DMS153 treated with DMSO at 0.1 percent for 48 hours (cell line): ENCODE data around the gene EIF2S2.

Source experiments
- DNase-seq: peaks from one replicate; lab custom pipeline; 2025; ENCODE audit not compliant: unreplicated experiment; lab: John Stamatoyannopoulos, UW

Gene EIF2S2

DNA sequence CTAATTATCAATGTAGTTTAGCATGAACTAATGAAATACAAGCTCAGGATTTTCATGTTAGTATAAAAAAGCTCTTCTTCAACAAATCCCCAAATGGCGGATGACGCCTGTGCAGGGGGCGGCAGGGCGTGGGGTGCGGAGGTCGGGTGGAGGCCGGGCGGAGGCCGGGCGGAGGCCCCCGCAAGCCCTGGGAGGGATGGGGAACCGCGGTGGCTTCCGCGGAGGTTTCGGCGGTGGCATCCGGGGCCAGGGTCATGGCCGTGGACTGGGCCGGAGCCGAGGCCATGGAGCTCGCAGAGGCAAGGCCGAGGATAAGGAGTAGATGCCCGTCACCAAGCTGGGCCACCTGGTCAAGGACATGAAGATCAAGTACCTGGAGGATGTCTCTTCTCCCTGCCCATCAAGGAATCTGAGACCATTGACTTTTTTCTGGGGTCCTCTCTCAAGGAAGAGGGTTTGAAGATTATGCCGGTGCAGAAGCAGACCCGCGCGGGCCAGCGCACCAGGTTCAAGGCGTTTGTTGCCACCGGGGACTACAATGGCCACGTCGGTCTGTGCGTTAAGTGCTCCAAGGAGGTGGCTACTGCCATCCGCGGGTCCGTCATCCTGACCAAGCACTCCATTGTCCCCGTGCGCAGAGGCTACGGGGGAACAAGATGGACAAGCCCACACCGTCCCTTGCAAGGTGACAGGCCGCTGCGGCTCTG is 10.4 kb upstream of the EIF2S2 start:
- no peak for DNase-seq

DNA sequence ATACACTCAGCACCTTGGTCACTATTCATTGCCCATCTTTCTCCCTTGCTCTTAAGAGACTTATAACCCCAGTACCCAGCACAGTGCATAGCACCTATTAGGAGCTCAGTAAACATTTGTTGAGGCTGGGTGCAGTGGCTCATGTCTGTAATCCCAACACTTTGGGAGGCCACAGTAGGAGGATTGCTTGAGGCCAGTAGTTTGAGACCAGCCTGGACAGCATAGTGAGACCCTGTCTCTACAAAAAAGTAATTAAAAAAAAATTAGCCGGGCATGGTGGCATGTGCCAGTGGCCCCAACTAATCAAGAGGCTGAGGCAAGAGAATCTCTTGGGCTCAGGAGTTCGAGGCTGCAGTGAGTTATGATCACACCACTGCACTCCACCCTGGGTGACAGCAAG is 8.2 kb upstream of the EIF2S2 start:
- DNase-seq = no peak

DNA sequence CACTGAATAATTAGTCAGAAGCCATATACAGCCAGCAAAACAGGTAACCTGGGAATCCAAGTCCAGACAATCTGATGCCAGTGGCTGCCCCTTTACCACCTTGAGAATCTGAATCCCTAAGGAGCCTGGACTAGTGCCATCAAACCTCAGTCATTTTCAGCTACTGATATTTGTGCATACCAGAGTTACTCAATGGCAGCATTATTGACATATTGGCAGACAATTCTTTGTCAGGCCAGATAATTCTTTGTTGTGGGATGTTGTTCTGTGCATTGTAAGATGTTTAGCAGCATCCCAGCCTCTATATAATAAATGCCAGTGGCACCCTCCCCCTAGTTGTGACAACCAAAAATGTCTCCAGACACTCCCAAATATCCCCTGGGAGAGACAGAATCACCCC is 3.2 kb upstream of the EIF2S2 start:
- DNase-seq = no peak

DNA sequence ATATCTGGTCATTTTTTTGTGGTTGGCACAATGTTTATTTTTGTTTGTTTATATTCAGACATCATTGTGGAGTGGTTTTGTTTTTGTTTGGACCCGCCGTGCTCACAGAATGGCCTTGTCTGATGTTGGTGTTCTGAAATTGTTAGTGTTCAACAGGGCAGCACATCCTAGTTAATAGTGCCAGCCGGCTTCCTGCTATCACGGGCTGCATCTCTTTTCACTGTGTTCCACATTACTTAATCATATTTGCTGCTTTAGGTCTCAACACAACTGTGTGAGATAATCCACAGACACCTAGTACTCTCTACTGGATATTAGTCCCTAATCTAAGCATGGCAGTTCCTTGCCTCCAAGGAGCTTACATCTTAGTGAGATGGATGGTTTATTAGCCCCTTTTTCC is 2.8 kb upstream of the EIF2S2 start:
- no peak for DNase-seq

DNA sequence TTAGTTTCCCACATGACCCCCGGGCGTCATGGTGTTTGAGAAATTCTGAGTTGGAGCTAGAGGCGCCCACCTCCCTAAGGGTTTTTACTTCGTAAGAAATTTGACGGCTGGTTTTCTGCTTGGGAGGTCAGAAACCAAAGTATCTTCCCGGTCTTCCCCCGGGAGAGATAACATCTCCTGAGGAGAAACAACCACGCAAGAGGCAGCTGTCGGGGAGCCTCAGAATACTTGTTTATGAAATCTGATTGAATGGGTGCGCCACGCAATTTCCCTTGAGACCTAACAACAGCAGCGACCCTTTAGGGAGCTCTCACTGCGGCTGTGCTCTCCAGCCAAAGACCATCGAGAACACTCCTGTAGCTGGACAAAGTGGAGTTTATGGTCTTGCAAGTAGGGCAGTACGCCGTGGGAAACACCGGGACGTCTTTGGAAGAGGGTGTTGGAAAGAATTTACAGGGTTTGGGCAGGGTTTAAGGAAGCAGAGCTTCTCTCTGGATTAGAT is 608 bp upstream of the EIF2S2 start:
- DNase-seq = peak; percentile 32

DNA sequence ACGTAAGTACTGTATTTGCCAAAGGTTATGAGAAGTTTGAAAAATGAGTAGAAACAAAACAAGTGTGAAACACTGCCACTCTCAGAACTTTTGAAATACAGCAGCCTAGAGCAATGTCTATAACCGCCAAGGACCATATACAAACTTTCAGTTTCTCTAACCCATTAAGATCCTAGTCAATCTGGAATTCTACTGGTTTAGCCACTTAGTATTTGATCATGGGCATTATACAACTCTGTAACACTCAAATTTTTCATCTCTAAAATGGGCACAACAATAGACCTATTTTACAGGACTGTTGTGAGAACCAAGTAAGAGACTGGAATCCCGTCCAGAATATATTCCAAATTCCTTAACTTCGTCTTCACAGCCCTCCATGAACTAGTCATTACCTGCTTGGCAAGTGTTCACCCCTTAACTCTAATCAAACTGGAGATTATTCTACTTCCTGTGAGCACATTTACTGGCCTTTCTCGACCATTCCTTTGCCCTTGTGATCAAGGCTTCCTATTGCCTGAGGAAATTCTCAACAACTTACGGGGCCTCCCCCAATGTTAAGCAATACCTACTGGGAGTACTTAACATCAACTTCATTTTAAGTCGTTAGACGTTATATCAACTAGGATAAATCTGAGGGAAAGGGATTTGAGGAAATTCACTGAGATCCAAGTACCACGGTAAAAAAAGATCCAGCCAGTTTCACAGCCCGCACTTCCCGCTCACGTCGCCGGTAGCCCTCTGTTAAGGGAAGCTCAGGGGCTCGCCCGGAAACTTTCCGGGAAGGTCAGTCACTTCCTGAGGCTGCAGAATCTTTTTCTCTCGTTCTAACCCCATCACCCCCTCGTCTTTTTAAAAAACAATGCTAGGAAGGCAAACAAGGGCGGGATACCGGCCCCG is 1.1 kb downstream of the EIF2S2 start:
- no peak for DNase-seq

DNA sequence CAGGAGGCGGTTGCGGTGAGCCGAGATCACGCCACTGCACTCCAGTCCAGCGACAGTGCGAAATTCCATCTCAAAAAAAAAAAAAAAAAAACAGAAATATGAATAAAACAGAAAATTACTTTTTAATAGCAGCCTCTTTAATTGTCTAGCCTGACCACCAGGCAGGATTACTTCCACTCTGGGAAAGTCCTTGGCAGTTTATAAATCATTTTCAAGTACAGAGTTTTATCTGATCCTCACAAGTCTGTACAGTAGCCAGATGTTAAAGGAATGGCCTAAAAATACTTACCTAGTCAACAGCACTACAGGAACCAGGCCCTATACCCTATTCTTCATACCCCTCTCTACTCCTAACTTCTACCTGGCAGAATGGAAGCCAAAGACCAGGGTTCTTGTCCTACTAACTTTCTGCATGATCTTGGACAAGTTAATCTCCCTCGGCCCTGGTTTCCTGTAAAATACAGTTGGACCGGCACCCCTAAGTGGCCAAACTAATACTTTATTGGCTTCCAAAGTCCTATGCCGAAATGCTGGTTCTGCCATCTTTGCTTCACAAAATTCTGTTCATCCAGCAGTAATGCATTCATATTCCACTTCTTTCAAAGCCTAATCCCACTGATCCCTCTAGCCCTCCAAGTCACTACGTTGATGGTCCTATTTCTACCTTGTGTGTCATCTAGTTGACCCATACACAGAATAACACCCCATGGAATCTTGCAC is 1.9 kb downstream of the EIF2S2 start:
- DNase-seq = no peak

DNA sequence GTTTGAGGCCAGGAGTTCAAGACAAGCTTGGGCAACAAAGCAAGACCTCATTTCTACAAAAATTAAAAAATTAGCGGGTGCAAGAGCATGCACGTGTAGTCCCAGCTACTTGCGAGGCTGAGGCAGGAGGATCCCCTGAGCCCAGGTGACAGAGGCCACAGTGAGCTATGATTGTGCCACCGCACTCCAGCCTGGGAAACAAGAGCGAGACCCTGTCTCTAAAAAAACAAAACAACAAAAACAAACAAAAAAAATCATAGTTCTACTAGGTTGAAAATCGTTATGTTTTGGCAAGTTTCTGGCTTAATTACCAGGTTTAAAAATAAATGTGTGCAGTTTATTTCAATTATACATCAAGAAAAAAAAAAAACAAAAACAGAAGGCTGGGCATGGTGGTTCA is 2.6 kb downstream of the EIF2S2 start:
- DNase-seq = no peak

DNA sequence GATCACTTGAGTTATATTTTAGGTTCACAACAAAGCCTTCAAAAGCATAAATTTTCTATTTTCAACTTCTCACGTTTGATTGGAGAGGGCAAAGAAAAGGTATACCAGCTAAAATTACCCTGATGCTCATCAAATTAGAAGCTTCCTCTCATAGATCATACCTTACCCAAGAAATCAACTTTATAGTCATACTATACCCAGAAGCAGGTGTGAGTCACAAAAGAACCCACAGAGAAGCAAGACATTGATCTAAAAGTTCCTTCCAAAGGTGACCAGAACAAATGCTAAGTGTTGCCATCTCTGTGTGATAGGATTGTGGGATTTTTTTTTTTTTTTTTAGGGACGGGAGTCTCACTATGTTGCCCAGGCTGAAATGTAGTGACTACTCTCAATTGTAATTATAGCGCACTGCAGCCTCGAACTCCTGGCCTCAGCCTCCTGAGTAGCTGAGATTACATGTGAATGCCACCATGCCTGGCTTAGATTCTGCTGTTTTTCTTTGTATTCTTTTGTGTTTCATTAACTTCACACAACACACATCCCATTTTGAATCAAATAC is 3.3 kb downstream of the EIF2S2 start:
- DNase-seq = no peak

DNA sequence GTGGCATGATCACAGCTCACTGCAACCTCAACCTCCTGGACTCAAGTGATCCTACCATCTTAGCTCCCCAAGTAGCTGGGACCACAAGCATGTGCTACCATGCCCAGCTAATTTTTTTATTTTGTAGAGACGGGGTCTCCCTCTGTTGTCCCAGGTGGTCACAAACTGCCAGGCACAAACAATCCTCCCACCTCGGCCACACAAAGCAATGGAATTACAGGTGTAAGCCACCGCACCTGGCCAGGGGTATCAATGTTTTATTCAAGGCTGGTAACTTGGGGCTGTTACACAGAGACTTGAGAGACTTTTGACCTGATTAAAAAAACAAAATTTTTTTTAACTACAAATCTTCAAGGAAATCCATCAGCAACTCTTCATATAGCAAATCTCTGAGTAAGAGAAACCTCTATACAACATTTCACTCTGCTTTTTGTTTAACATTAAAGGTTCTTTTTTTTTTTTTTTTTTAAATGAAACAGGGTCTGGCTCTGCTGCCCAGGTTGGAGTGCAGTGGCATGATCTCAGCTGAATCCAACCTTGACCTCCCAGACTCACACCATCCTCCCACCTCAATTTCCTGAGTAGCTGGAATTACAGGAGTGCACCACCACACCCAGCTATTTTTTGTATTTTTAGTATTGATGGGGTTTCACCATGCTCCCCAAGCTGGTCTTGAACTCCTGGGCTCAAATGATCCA is 5.9 kb downstream of the EIF2S2 start:
- no peak for DNase-seq

DNA sequence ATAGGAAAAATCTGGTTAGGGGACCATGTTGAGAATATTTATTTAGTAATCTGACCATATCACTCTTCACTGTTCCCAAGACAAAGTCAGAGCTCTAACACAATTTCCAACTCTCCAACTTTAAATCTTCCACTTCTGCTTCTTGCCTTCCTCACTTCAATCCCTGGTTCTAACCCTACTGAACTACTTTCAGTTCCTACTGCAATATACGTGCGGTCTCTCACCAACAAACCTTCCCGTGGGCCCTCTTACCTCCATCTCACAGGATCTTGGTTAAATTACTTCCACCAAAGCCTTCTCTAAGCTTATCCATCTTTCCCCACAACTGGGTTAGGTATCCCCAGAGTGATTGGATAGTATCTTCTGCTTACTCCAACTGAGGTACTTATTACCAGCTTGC is 8.0 kb downstream of the EIF2S2 start:
- no peak for DNase-seq

DNA sequence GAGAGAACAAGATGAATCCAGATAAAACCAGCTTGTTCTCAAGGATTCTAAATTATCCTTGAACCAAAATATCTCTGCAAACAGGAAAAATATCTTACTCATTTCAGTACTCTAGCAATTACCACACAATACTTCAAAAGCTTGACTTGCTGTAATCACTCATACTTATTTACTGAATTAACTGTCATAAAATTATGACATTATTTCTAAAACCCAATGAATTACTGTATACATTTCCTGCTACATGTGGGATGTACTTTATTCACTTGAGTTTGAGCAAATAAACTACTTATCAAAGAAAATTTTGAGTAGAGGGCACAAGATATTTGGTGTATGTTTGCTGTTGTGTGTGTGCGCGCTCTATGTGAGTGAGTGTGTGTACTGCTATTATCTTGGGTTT is 9.7 kb downstream of the EIF2S2 start:
- DNase-seq = no peak

DNA sequence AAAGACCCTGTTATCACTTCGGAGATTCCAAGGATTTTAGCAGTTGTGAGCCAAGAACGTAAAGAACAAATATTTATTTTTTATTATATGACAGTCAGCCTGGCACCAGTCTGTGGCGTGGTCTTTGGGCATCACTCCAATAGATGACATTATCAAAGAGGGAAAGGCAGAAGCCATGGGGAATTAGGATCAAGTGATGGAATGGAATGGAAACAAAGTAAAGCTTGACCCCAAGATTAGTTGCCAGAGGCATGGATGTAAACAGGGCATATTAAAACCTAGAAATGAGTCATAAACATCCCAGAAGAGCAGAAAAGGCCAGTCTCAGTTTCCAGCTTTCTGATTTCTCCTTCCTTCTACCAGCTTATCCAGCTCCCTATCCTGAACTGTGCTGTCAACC is 11.5 kb downstream of the EIF2S2 start:
- DNase-seq = no peak

DNA sequence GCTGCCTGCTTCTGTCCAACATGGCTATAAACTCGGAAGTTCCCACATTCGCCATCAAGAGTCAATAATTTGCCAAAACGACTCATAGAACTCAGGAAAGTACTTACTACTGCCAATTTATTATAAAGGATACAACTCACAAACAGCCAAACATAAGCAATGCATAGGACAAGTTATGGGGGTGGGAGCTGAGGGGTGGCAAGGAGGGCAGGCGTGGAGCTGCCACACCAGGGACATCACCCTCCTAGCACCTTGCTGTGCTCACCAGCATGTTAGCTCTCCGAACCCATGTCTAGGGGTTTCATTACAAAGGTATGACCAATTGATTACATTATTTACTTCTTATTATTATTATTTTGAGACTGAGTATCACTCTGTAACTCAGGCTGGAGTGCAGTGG is 12.4 kb downstream of the EIF2S2 start:
- no peak for DNase-seq

DNA sequence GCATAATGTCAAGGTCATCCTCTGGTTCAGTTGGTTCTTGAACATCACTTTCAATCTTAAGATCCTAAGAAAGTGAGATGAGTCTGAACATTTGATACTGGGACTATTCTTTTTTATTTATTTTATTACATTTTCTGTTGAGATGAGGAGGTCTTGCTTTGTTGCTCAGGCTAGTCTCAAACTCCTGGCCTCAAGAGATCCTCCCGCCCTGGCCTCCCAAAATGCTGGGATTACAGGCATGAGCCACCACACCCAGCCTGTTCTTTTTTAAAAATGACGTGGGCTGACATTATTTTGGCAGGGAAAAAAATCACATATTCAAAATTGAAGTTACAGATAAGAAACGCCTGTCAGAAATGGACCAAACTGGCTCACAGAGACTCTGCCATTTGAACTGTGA is 13.5 kb downstream of the EIF2S2 start:
- DNase-seq = no peak

DNA sequence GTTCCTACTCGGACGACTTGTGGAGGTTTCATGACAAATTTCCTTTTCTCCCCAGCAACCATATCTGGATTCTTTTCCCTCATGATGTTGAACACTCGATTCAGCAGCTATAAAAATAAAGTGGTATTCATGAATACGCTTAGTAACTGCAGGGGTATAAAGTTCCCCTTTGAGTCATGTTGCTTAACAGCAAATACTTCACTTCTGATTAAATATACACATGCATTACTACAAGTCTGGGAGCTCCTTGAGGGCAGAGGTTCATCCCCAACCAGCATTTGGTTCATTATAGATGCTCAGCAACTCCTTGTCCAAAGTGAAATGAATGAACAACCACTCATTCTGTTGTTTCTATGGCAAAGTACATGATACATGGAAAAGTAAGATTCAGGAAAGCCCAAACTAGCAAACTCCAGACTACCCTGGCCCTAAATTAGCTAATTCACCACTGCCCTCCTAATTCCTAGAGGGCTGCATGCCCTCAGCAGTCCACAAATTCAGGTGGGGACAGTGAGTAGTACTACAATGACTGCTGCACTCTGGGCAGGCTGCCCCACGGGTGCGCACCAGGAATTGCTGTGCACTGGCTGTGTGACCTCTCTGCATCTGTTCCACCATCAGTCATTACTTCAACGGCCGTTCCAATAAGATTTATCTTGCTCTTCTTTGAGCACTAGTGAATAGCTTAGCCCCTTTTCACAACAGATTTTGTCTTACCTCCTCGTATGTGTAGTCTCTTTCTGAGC is 15.2 kb downstream of the EIF2S2 start:
- DNase-seq = no peak

DNA sequence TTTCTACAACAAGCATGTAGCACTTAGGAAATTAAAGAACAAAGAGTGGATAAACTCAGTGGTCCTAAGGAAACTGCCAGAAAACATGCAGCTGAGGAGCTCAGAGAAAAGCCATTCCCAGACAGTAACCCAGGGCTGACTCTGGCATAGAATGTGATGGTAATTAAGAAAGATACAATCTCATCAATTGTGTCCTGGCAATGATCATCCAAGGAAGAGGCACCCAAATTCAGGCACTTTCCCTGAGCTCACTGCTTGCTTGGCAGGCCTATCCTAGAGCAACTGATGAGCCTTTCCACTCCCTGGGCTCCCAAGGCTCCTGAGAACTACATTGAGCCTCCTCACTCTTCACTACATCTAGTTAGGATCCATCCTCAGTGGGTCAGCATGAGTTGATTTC is 16.2 kb downstream of the EIF2S2 start:
- DNase-seq = no peak

DNA sequence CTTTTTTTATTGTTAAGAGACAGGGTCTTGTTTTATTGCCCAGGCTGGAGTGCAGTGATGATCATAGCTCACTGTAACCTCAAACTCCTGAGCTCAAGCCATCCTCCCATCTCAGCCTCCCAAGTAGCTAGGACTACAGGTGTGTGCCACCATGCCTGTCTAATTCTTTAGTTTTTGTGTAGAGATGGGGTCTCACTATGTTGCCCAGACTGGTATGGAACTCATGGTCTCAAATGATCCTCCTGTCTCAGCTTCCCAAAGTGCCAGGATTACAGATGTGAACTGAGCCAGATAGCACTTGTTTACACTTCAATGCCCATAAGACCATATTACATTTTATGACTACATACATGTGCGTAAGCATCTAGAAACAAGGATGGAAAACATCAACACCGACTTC is 18.1 kb downstream of the EIF2S2 start:
- DNase-seq = no peak

DNA sequence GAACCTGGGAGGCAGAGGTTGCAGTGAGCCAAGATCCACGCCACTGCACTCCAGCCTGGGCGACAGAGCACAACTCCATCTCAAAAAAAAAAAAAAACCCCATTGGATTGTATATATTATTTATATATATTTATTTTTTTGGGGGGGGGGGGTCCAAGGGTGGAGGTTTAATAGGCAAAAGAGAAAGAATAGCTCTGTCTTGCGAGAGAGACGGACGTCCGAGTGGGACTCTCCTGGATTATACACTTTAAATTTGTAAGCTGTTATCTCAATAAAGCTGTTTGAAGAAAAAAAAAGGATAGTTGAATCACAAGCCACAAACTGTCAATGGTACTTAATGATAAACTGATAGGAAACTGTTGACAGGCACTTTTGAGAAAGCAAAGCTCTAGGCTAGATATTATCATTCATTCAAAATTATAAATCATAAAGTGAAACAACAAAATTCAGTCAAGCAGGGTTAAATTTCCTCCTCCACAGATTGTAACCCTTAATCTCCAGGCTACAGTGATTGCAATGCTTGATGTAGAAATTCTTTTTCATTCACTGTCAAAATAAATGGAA is 20.3 kb downstream of the EIF2S2 start:
- DNase-seq = no peak

DNA sequence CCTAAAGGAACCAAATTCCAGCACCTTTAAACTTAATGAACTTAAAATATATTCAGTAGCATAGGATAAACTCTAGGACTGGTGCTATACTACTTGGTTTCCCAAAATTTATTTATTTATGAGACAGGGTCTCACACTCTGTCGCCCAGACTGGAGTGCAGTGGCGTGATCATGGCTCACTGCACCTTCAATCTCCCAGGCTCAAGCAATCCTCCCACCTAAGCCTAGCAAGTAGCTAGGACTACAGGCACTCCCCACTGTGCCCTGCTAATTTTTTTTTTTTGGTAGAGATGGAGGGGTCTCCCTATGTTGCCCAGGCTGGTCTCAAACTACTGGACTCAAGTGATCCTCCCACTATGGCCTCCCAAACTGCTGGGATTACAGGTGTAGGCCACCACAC is 21.4 kb downstream of the EIF2S2 start:
- DNase-seq = no peak
